Activated CD8-positive, alpha-beta memory T cell treated with anti-CD3 and anti-CD28 coated beads, Interleukin-2, amount 50 U/mL, for 1 hour (primary cell): ENCODE measurements around the gene RAP1A.
"Not testable (repeated sequence)": the region's sequence is repeated elsewhere in the genome, so short reads cannot be mapped to it uniquely, and the experiment has no call there.

Experiments used
- DNase-seq: peaks from one replicate; pipeline ENCODE4 v3.0.0-alpha.2; 2020; ENCODE audit errors: extremely low read depth

Gene RAP1A

DNA sequence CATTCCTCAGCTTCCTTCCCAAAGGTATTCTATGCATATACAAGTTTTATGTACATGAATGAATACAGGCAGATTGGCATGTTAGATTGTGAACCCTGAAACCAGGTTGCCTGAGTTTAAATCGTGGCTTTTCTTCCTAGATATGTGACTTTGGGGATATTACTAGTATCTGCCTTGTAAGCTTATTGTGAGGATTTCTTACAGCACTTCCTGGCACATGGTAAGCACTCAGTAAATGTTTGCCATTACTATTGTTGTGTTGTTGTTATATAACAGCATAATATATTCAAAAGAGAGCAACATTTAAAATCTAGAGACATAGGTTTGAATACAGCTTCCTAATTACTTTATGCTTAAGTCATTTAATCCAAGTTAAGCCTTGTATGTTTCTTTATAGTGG, 45.1 kb downstream of the RAP1A start:
- no peak for DNase-seq

- no peak for DNase-seq
Measured at GRCh38 chr1:111665497-111665896, 45.9 kb downstream of the RAP1A start.

DNA sequence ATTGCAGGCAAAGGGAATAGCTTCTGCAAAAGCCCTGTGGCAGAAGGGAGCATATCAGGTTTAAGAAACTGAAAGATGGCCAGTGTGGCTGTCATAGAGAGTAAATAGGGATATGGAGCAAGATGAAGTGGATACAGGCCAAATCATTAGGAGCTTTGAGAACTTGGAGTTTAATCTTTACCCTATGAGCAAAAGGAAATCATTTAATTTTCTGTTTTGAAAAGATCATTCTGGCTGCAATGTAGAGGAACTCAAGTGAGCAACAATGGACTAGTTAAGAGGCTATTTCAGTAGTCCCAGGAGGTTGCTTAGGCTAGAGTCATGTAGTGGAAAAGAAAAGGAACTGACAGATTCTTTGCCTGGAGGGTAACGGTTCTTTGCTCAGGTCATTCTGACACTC, 47.2 kb downstream of the RAP1A start:
- DNase-seq, result no peak

- DNase-seq, result no peak
Measured at GRCh38 chr1:111669268-111669667, 49.7 kb downstream of the RAP1A start.

- no peak for DNase-seq
Measured at GRCh38 chr1:111671852-111672251, 52.3 kb downstream of the RAP1A start.

GRCh38 chr1:111672331-111672730, 52.7 kb downstream of the RAP1A start:
- DNase-seq, result no peak

DNA sequence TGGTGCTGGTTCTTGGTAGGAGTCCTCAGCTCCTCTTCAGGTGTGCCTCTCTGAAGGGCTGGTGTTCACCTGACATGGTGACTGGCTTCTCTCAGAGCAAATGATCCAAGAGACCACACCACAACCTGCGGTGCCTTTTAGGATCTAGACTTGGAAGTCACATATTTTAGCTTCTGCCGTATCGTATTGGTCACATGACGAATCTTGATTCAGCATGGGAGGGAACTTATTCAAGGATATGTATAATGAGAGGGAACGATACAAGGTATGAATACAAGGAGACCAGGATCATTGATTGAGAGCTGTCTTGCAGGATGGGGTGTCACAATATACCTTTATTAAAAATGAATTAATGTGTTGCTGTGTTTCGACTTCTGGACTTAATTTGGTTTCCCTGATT, 58.0 kb downstream of the RAP1A start:
- no peak for DNase-seq

- no peak for DNase-seq
Measured at GRCh38 chr1:111679541-111679940, 60.0 kb downstream of the RAP1A start.

DNA sequence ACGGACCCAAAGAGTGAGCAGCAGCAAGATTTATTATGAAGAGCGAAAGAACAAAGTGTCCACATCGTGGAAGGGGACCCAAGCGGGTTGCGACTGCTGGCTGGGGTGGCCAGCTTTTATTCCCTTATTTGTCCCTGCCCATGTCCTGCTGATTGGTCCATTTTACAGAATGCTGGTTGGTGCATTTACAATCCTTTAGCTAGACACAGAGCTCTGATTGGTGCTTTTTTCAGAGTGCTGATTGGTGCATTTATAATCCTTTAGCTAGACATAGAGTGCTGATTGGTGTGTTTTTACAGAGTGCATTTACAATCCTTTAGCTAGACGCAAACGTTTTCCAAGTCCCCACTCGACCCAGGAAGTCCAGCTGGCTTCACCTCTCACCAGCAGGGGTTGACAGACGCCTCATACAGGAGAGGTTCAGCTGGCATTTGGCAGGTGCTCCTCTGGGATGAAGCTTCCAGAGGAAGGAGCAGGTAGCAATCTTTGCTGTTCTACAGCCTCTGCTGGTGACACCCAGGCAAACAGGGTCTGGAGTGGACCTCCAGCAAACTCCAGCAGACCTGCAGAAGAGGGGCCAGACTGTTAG, 60.7 kb downstream of the RAP1A start:
- not testable (repeated sequence) for DNase-seq

- not testable (repeated sequence) for DNase-seq
Measured at GRCh38 chr1:111685293-111686153, 65.9 kb downstream of the RAP1A start.

DNA sequence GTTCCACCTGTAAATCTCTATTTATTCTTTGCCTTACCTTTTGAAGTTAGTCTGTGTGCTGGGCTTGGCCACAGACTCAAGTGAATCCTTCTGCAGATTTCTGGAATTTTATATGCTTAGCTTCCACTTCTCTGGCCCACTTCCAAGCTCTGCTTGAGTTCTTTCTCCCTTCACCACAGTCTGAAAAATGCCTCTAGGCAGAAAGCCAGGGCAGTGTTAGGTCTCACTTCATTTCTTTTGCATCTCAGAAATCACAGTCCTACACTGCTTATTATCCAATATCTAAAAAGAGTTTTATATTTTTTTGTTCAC, 70.7 kb downstream of the RAP1A start:
- no peak for DNase-seq

DNA sequence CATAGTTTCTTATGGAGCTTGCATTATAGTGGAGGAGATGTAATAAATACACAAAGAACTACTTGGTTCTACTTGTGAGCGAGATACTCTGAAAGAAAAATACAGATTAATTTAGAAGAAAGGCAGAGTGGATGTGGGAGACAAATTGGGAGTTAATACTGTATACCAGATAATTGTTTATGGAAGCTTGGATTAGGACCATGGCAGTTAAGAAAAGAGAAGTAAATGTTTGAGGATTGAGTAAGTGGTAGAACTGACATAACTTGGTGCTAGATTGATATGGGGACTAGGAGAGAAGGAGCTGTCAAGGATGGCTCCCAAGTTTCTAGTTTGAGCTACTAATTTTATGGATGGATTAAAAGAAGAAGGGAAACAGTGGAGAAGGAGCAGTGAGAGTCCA, 72.3 kb downstream of the RAP1A start:
- DNase-seq, result no peak

GRCh38 chr1:111695801-111696200, 76.2 kb downstream of the RAP1A start:
- DNase-seq, result no peak

GRCh38 chr1:111696330-111696729, 76.7 kb downstream of the RAP1A start:
- DNase-seq, result no peak

DNA sequence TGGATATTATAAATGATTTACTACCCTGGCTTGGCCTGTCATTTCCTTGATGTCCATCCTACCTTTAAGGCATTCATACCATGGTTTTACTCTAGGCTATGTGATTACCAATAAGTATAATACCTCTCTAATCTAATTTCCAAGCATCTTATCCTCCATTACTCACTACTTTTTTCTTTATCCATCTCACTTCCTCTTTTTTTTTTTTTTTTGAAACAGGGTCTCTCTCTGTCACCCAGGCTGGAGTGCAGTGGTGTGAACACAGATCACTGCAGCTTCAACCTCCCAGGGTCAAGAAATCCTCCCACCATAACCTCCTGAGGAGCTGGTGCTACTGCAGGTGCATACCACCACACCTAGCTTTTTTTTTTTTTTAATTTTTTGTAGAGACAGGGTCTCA, 79.7 kb downstream of the RAP1A start:
- DNase-seq, result no peak

DNA sequence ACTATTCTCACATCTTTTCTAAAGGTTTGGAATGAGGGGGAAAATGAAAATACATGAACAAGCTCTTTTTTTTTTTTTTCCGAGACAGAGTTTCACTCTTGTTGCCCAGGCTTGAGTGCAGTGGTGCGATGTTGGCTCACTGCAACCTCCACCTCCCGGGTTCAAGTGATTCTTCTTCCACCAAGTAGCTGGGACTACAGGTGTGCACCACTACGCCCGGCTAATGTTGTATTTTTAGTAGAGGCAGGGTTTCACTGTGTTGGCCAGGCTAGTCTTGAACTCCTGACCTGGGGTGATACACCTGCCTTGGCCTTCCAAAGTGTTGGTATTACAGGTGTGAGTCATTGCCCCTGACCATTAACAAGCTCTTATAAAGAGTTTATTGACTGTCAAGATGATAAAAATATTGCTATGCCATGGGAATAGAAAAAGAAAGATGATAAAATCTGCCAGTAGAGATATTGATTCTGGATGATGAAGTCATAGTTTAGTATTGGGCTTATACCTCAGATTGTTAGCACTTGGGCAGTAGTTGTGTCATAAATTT, 83.0 kb downstream of the RAP1A start:
- no peak for DNase-seq

- DNase-seq, result no peak
Measured at GRCh38 chr1:111704240-111704639, 84.7 kb downstream of the RAP1A start.

GRCh38 chr1:111704776-111705175, 85.2 kb downstream of the RAP1A start:
- DNase-seq, result no peak

DNA sequence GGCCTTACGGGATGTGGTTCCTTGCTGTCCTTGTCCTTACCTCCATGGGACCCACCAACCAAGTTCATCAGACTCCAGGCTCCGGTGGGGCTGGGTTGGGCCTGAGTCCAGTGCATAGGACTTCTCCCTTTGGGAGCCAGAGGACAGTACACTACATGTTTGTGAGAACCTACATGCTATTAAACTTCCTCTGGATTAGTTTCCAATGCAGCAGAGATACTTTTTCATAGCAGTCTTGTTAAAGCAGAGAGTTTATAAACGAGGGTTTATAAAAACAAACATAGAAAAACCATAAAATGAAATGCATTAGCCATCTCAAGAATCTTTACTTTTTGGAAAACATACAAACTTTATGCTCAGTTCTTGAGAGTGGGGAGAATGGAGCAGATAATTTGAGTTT, 86.3 kb downstream of the RAP1A start:
- DNase-seq, result no peak

- DNase-seq, result no peak
Measured at GRCh38 chr1:111706921-111707320, 87.3 kb downstream of the RAP1A start.

DNA sequence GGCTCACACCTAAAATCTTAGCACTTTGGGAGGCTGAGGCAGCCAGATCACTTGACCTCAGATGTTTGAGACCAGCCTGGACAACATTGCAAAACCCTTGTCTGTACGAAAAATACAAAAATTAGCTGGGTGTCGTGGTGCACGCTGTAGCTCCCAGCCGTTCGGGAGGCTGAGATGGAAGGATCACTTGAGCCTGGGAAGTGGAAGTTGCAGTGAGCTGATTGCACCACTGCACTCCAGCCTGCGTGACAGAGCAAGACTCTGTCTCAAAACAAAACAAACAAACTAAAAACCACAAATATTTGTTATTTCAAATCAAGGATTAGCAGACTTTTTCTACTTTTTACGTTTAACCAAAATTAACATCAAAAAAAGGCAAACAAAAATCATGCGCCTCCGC, 88.3 kb downstream of the RAP1A start:
- no peak for DNase-seq

DNA sequence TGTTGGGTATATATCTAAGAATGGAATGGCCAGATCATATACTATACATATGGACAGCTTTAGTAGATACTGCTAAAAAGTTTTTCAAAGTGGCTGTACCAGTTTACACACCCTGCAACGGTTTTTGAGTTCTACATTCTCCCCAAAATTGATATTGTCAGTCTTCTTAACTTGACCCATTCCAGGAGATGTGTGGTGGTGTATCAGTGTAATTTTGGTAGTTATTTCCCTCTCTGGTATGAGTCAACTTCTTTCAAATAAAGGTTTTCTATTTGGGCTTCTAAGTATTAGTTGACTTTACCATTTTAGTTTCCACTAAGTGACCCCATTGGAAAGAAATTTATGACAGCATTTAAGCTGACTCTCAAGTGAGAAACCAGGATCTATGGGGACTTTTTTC, 90.4 kb downstream of the RAP1A start:
- DNase-seq, result no peak

- no peak for DNase-seq
Measured at GRCh38 chr1:111716333-111716732, 96.7 kb downstream of the RAP1A start.
